ENCODE results near the gene SLC11A2. TPM values are rescaled to one million over a fixed set of nuclear protein-coding genes. Genes with fewer than 3 reads are reported as not detected.

Gene SLC11A2
- total RNA-seq, 4 donors from 2014 or later = 29.7 to 33.0 (median 31.7) TPM

DNA sequence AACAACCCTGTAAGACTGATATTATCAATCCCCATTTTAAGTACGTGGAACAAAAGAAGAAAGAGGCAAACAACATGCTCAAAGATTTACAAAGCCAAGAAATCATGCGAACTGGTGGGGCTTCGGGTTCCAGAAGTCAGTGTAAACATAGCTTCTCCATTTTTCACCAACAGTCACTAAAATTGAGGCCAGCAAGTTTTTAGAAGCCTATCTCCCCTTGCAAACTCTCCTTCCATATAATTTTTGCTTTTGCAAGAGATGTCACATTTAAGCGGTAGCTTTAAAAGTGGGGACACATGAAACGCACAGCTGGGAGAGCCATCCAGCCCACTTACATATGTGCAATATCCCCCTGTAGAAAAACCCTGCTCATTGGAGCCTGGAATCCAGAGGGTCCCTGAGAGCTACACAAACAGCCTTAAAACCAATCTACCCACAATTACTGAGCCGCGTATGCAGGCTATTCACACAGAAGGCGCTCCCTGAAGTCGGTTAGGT is 797 bp downstream of the SLC11A2 start:
- Histone ChIP-seq H3K9me3 (no peaks in the 10 kb centered on the region), H3K27ac (replicated peaks in 1 of 4) (peak overlapping the region; percentile 86 to 96 (median 90)), H3K36me3 (no peaks in the 10 kb centered on the region), H3K4me1 (peaks cover 17 to 47% (median 41%) of the 10 kb centered on the region in 4 donors), H3K4me3 (peak overlapping the region; percentile 71 to 94 (median 82)), H3K27me3 (no peaks in the 10 kb centered on the region)
- 10% methylated on average over 7 of the region's 9 CpGs for WGBS
- no peak for DNase-seq (ENCODE audit: extremely low spot score)
- intact Hi-C loops (cut with DNase I) = no loop called here
- TF ChIP-seq EP300 (IDR thresholded peaks at IDR 0.05) = no peak
- TF ChIP-seq, protein P1, sequence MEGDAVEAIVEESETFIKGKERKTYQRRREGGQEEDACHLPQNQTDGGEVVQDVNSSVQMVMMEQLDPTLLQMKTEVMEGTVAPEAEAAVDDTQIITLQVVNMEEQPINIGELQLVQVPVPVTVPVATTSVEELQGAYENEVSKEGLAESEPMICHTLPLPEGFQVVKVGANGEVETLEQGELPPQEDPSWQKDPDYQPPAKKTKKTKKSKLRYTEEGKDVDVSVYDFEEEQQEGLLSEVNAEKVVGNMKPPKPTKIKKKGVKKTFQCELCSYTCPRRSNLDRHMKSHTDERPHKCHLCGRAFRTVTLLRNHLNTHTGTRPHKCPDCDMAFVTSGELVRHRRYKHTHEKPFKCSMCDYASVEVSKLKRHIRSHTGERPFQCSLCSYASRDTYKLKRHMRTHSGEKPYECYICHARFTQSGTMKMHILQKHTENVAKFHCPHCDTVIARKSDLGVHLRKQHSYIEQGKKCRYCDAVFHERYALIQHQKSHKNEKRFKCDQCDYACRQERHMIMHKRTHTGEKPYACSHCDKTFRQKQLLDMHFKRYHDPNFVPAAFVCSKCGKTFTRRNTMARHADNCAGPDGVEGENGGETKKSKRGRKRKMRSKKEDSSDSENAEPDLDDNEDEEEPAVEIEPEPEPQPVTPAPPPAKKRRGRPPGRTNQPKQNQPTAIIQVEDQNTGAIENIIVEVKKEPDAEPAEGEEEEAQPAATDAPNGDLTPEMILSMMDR (IDR thresholded peaks at IDR 0.05) = no peak
- TF ChIP-seq POLR2AphosphoS5 (IDR thresholded peaks at IDR 0.05) = no peak
- no peak for TF ChIP-seq POLR2A (IDR thresholded peaks at IDR 0.05; ENCODE audit: low read depth)

DNA sequence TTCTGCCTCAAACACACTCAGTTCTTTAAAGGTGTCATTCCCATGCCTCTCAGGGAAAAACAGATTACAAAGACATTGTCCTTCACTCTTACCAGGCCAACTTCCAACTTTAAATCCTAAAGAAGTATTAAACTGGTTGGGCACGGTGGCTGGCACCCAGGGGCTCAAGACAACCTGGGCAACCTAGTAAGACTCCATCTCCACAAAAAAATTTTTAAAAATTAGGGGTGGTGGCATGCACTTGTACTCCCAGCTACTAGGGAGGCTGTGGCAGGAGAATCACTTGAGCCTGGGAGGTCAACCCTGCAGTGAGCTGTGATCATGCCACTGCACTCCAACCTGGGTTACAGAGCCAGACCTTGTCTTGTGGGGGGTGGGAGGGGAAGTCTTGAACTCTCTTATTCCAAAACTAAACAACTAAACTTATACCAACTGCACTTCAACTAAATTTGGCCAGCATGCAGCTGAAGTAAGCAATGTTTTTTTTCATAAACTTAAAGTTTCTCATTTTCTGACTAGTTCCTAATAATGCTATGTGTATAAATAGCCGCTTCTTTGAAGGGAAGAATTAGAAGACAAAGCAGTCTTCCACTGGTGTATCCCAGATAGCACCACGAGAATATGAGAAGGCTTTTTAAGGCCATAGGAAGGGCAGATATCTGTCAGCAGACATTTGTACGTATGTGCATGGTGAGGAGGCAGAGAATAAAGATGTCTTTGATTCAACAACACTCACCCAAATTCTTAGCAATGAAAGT is 2.4 kb downstream of the SLC11A2 start:
- no peak for TF ChIP-seq EP300 (IDR thresholded peaks at IDR 0.05)
- TF ChIP-seq, protein P1 (IDR thresholded peaks at IDR 0.05) = no peak
- TF ChIP-seq POLR2AphosphoS5 (IDR thresholded peaks at IDR 0.05) = no peak
- no peak for TF ChIP-seq POLR2A (IDR thresholded peaks at IDR 0.05; ENCODE audit: low read depth)
- Histone ChIP-seq H3K27me3 (no peaks in the 10 kb centered on the region), H3K4me3 (peak overlapping the region; percentile 71 to 94 (median 82)), H3K9me3 (no peaks in the 10 kb centered on the region), H3K4me1 (peaks cover 17 to 56% (median 42%) of the 10 kb centered on the region in 4 donors), H3K27ac (replicated peaks in 1 of 4) (peak overlapping the region; percentile 86 to 96 (median 90)), H3K36me3 (no peaks in the 10 kb centered on the region)
- intact Hi-C loops (cut with DNase I) = loop anchor here (5.0 kb wide), 1 partner anchor 37 kb away; no protein-coding TSS in a partner anchor
- DNase-seq (ENCODE audit: extremely low spot score) = no peak
- WGBS = 73% methylated on average over 4 of the region's 4 CpGs

DNA sequence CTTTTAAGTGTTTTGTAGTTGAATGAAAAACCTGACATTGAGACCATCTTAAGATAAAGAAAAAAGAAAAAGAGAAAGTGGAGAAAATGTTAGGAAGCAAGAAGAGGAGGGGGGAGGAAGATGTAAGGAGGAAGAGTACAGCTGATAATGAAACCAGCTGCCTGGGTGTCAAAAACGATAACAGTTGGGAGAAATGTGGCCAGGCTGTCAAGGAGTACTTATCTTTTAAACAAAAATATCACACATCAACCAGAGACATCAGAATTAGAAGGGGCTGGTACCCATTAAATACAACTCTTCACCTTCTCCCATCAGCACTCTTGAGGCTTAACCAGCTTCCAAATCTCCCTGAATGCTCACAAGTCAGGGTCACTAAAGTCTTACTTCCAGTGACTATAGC is 4.5 kb downstream of the SLC11A2 start:
- intact Hi-C loops (cut with DNase I) = loop anchor here (5.0 kb wide), 1 partner anchor 34 kb away; no protein-coding TSS in a partner anchor
- no peak overlapping the region for H3K27ac ChIP-seq (replicated peaks in 1 of 4)

DNA sequence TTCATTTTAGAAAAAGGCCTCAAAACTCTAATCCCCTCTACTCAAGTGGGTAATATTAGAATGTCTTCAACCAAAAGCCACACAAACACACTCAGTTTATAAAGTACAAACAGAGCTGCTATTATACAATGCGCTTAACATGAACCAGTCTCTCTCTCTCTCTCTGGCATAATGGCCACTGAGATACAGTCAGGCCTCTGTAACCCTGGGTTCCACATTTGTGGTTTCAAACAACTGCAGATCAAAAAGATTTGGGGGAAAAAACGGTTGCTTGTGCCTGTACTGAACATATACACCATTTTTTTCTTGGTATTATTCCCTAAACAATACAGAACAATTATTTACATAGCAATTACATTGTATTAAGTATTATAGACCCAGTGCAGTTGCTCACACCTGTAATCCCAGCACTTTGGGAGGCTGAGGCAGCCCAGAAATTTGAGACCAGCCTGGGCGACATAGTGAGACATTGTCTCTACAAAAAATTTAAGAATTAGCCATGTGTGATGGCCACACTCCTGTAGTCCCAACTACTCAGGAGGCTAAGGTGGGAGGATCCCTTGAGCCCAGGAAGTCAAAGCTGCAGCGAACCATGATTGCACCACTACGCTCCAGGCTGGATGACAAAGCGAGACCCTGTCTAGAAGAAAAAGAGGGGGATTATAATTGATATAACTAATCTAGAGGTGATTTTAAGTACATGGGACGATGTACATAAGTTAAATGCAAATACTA is 5.6 kb downstream of the SLC11A2 start:
- Histone ChIP-seq H3K36me3 (no peaks in the 10 kb centered on the region), H3K27me3 (no peaks in the 10 kb centered on the region), H3K9me3 (no peaks in the 10 kb centered on the region), H3K4me1 (peaks cover 17 to 49% (median 38%) of the 10 kb centered on the region in 4 donors), H3K4me3 (no peak overlapping the region), H3K27ac (replicated peaks in 1 of 4) (peak overlapping the region in 2 of 4 donors; percentile 4 to 14)
- DNase-seq (ENCODE audit: extremely low spot score) = no peak
- TF ChIP-seq POLR2AphosphoS5 (IDR thresholded peaks at IDR 0.05) = no peak
- no peak for TF ChIP-seq POLR2A (IDR thresholded peaks at IDR 0.05; ENCODE audit: low read depth)
- TF ChIP-seq EP300 (IDR thresholded peaks at IDR 0.05) = no peak
- TF ChIP-seq, protein P1 (IDR thresholded peaks at IDR 0.05) = no peak
- intact Hi-C loops (cut with DNase I) = loop anchor here (5.0 kb wide), 1 partner anchor 33 kb away; no protein-coding TSS in a partner anchor
- WGBS = 86% methylated on average over 7 of the region's 7 CpGs

More for the DNA sequence above, 4.5 kb downstream of the SLC11A2 start:
- Histone ChIP-seq H3K9me3 (no peaks in the 10 kb centered on the region), H3K4me3 (no peak overlapping the region), H3K36me3 (no peaks in the 10 kb centered on the region), H3K4me1 (peaks cover 17 to 55% (median 41%) of the 10 kb centered on the region in 4 donors), H3K27me3 (no peaks in the 10 kb centered on the region)
- no peak for DNase-seq (ENCODE audit: extremely low spot score)
- 32% methylated on average over 1 of the region's 1 CpG for WGBS
- no peak for TF ChIP-seq POLR2AphosphoS5 (IDR thresholded peaks at IDR 0.05)
- TF ChIP-seq, protein P1 (IDR thresholded peaks at IDR 0.05) = no peak
- TF ChIP-seq EP300 (IDR thresholded peaks at IDR 0.05) = no peak
- no peak for TF ChIP-seq POLR2A (IDR thresholded peaks at IDR 0.05; ENCODE audit: low read depth)
